ENCODE results near the gene TRIO. TPM values are rescaled to one million over a fixed set of nuclear protein-coding genes. Genes with fewer than 3 reads are reported as not detected.
"Not testable (repeated sequence)": the region's sequence is repeated elsewhere in the genome, so short reads cannot be mapped to it uniquely, and the experiment has no call there.

The TRIO gene
- total RNA-seq = 100 to 1,000 TPM; 181 to 202 TPM
- long read RNA-seq, donor 1, partial matches to known transcripts = 11 of 33 reads
- long read RNA-seq, donor 1, other reads (novel, unspliced or antisense) = 21 of 33 reads
- long read RNA-seq, donor 2, partial matches to known transcripts = 7 of 35 reads
- long read RNA-seq, donor 2, other reads (novel, unspliced or antisense) = 24 of 35 reads

DNA sequence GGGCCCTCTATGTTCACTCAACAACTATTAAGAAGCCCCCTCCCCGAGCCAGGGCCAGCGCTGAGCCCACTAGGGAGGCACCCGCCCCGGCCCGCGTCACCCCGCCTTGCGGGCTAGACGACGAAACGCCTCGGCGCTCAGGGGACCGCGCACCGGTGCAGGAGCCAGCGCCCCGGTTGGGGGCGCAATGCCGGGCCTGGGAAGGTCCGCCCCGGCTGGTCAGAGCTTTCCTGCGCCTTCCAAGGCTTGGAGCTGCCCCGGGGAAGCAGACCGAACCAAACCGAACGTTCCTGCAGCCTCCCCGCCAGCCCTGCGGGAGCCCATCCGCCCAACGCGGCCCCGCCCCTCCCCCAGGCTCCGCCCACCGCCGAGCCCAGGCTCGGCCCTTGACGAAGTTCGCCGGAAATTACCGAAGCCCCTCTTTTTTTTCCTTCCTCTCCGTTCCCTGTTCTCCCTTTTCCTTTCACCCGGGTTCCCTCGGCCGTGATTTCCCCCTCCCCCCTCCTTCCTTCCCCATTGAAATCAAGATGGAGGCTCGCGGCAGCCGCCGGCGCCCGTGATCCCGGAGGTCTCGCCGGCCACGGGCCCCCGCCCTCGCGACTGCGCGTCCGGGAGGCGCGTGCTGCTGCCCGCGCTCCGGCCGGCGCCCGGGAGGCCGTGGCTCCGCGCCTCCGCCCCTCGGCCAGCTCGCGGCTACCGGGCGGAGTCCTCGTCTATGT, at the start of gene TRIO:
Gene TRIO, plus strand, starts transcription at position 516 of the 719 bp plus-strand sequence. CDS start 384 bp downstream, outside the sequence.
- intact Hi-C loops (cut with DNase I) = loop anchor here in 1 of 2 donors (2.0 kb wide), 1 partner anchor 128 kb away; no protein-coding TSS in a partner anchor
- DNase-seq (ENCODE audit: low spot score) = peak; percentile 96

DNA sequence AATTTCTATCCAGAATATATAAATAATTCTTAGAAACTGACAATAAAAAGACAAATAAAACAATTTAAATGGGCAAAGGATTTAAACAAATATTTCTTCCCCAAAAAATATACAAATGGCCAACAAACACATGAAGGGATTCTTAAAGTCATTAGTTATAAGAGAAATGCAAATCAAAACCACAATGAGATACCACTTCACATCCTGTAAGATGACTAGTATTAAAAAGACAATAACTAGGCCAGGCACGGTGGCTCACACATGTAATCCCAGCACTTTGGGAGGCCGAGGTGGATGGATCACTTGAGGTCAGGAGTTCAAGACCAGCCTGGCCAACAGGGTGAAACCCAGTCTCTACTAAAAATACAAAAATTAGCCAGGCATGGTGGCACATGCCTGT, 45.8 kb upstream of the TRIO start:
- DNase-seq (ENCODE audit: low spot score); intact Hi-C loops (cut with DNase I): not testable (repeated sequence)

DNA sequence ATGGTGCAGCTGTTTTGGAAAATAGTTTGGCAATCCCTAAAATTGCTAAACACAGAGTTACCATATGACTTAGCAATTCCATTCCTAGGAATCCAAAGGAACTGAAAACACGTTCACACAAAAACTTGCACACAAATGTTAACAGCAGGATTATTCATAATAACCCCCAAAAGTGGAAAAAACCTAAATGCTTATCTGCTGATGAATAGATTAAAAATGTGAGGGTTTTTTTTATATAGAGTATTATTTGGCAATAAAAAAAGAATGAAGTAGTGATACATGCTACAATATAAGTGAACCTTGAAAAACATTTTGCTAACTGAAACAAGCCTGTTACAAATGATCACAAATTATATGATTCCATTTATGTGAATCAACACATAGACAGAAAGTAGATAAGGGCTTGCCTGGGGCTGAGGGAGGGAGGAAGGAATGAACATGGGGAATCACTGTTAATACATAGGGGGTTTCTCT, 45.1 kb upstream of the TRIO start:
- no peak for DNase-seq (ENCODE audit: low spot score)
- intact Hi-C loops (cut with DNase I) = no loop called here

DNA sequence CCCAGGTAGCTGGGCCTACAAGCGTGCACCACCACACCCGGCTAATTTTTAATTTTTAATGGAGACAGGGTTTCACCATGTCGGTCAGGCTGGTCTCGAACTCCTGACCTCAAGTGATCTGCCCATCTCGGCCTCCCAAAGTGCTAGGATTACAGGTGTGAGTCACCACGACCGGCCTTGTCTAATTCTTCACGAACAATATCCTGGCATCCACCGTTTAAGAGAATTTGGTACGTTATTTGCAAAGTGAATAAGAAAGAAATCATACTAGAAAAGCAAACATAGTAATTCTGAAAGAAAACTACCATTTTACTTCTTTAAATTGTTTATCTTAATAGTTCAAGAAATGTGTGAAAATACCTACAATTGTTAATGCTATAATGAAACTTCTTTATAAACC, 42.9 kb upstream of the TRIO start:
- no peak for DNase-seq (ENCODE audit: low spot score)
- intact Hi-C loops (cut with DNase I) = no loop called here

DNA sequence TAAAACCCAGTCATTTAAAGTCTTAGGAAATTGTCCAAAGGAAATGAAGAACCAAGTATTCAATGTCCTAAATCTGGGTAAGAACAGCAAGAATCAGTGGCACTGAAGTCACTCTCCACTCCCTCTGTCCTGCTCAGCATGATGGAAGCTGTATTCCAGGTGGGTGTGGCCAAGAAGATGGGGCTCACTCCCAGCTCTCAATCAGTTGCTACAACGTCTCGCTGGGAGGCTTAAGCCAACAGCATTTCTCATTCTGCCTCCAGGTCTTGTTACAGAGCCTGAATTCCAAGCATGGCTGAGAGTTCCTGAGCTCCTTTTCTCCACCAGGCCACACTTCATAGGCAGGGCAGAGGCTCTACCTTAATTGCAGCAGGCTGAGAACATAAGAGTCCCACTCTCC, 41.2 kb upstream of the TRIO start:
- intact Hi-C loops (cut with DNase I) = no loop called here
- DNase-seq (ENCODE audit: low spot score) = no peak

DNA sequence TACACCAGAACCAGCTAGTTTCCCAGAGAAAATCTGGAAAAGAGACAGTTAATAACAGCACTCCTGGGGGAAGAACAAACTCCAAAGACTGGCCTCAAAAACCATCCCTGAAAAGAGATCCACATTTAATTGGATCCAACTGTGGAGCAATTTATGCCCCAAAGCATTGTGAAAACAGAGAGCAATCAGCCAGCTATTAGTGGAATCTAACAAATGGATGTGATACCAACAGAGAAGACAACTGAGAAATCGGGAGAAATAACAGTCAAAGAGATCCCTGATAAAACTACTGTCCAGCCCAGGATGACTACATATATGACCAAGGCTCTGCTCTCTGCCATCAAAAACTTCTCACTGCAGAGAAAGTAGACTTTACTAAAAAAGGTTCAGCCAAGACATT, 40.5 kb upstream of the TRIO start:
- no peak for DNase-seq (ENCODE audit: low spot score)
- intact Hi-C loops (cut with DNase I) = no loop called here

DNA sequence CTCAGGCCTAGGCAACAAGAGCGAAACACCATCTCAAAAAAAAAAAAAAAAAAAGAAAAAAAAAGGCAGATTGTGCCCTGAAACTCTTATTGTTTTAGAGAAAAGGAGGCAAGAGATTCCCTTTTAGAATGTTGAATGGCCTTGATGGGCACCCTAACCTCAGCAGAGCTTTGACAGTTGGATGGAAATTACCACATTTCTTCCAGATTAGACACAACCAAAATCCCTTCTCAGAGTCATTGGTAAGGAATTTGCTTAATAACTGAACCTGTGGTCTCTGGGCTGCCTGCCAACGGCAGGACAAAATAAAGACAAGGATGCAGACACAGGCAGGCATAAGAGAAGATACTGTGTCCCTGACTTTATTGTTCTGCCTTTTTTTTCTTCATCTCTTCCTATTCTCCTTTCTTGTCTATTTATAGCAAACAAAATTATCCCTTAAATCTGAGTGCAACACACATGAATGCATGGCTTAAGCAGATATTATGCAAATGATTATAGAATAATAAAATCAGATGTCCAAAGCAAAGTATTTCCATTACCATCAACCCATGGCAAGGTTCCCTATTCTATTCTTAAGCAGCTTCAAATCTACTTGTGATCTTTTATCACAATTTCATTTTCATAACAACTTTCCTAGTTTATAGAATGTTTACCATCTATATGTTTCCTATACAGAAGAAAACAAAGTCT, 37.3 kb upstream of the TRIO start:
- DNase-seq (ENCODE audit: low spot score) = no peak
- intact Hi-C loops (cut with DNase I) = no loop called here

DNA sequence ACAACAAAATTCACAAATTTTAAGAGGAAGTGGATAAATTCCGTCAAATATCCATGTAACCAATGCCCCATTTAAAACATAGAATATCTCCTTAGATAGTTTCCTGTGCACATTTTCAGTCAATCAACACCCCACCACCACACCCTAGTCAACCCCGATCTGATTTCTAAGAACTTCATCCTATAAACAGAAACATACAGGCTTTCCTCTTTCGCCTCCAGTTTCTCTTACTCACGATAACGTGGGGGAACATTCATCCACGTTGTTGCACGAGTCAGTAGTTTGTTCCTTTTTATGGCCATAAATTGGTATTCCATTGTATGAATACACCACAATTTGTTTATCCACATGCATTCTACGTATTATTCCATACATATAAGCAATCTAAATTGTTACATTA, 35.6 kb upstream of the TRIO start:
- intact Hi-C loops (cut with DNase I) = no loop called here
- no peak for DNase-seq (ENCODE audit: low spot score)

DNA sequence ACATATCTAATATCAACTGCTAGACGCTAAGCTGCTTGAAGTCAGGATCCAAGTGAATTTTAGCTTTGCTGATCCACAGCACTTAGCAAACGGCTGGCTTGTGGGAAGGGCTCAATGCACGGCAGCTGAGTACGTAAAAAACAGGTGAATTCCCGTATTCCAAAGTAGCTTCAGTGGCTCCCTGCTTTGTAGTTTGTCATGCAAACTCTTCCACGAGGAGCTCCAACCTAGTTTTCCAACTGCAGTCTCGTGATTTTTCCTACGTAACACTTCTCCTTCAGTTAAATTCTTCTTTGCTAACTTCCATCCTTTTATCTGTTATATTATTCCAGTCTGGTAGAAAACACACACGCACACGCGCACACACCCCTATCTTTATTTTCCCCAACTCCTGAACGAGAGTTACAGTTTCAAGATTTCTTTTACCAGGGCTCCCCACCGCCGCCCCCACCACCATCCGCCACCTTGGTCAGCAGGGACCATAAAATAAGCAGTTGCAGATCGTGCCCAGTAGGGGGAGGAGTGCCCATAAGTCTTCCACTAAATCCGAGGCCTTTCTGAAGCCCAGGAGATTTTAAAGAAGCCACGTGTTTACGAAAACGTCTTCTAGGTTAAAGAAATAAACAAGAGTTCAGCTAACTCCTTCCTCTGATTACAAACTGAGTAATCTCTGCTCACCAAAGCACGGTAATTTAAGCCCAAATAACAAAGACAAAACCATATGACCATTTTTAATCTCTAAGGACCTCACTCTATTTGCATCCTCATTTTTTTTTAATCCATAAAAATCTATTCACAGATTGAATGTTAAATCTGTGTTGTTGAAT, 34.8 kb upstream of the TRIO start:
- intact Hi-C loops (cut with DNase I) = no loop called here
- peak; percentile 82 for DNase-seq (ENCODE audit: low spot score)

DNA sequence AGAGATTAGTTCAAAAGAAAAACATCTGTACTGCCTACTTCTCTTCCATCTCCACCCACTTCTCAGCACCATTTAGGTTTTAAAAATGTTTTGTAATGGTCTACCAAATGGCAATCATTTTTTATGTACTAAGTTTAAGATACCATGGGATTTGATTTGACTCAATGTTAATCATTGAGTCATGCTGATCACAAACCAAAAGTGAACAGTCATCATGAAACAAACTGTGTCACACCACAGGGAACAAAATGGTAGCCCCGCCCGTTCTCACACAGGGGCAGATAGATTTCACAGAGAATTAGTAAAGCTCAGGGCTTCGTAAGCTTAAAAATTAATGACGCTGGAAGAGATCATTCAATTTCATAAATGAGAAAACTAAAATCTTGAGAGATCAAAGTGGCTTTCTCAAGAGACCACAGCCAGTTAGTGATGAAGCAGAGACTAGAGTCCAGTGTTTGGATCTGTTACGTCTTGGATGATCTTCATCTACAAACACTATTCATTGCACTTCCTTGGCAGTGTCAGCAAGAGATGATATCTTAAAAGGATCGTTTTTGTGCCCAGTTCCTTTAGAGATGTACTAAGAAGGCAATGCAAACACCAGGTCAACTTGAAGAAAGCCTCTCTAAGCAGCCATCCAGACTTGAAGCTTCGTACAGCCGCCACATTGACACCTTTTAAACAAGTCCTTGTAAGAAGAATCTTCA, 33.9 kb upstream of the TRIO start:
- no peak for DNase-seq (ENCODE audit: low spot score)
- intact Hi-C loops (cut with DNase I) = no loop called here

DNA sequence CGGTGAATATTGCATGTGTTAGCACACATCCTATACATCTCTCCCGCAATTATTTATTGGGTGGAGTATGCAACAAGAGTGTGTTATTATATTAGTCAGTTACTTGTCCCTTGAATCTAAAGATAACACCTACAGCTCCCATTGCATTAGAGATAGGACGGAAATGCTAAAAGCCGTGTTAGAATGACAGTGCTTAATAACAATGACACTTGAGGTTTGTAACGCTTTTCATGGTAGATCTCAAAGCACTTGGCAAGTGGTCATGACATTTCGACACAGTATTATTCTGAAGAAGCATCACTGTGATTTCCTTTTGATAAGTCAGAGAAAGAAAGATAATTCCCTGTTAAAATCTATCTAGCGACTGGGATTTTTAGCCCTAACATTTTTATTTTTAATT, 33.4 kb upstream of the TRIO start:
- DNase-seq (ENCODE audit: low spot score) = no peak
- intact Hi-C loops (cut with DNase I) = loop anchor here (10.0 kb wide), 1 partner anchor 165 kb away; no protein-coding TSS in a partner anchor

DNA sequence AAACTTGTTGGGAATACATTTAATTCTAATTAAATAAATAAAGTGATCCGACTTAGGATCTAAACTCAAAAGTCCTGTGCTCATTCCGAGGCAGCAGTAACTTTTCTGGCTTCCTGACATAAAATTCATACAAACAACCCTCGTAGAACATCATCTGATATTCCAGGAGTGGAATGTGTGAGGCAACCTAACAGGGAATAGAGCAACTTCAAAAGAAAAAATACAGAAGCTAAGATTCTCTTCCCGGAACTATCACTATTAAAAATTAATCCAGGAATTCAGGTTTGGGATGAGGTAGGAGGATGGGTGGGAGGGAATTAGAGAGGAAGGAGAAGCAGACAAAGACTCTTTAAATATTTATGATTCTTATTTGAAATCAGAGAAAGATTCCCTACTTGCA, 32.9 kb upstream of the TRIO start:
- DNase-seq (ENCODE audit: low spot score) = no peak
- intact Hi-C loops (cut with DNase I) = loop anchor here (10.0 kb wide), 1 partner anchor 165 kb away; no protein-coding TSS in a partner anchor

DNA sequence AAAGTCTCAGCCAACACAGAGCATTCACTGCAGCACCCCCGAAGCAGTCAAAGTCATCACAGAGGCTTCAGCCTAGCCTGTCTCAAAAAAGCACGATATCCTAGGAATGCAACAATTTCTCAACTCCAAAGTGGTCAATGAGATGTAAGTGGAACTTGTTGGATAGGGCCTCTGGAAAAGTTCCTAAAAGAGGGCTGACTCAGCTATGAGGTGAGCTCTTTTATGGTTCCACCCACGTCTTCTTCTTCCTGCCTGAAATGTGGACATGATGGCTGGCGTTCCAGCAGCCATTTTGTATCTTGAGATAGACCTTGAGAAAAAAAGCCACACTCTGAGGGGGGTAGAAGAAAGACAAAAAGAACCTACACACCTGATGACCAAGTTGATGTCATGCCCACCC, 32.5 kb upstream of the TRIO start:
- intact Hi-C loops (cut with DNase I) = loop anchor here (10.0 kb wide), 1 partner anchor 164 kb away; no protein-coding TSS in a partner anchor
- DNase-seq (ENCODE audit: low spot score) = no peak

DNA sequence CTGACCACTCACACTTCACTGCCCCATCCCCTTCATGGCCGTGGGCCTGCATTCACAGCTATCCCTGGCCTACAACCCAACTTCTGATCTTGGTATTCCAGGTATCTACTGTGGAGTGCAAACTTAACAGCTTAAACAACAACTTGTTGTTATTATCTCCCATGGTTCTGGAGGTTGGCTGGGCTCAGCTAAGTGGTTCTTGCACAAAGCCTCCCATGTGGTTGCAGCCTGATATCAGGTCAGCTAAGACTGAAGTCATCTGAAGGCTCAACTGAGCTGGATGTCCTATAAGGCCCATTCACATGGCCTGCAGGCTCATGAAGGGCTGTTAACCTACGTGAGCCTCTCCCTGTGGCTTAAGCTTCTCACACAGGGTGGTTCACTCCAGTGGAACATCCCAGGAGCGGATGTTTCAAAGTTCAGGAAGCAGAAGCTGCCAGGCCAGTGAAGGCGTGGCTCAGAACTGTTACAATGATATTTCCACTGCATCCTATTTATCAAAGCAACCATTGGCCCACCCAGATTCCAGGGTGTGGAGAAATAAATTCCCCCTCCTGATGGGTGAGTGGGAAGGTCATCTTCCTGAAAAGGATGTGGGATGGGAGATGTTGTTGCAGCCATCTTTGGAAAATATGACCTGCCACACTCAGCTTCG, 30.0 kb upstream of the TRIO start:
- intact Hi-C loops (cut with DNase I) = loop anchor here (10.0 kb wide), 1 partner anchor 162 kb away; no protein-coding TSS in a partner anchor
- DNase-seq (ENCODE audit: low spot score) = no peak

DNA sequence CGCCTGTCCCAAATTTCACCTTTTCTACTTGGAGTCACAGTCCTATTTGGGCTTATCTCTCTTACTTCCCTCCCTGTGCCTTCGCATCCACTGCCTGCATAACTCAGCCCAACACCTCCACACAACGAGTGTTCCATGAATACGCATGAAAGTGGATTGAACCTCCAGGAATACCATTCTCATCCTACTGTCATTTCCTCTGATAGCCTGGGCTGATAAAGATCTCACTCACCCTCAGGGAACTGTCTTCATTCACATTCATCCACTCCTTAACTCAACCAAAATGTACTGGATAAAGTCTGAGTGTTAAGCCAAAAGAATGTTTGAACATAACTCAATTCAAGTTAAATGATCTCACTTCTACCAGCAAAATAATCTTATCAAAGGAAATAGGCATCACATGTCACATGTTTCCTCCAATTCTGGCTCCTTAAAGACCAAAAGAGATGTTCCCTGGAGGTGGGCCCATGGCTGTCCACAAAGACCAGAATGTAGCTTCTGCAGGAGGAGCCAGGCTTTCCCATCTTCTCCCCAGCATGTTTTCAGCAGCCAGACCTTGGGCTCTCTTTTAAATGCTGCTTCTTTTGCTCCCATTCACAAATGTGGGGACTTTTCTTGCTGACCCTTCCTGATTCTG, 28.4 kb upstream of the TRIO start:
- no peak for DNase-seq (ENCODE audit: low spot score)

DNA sequence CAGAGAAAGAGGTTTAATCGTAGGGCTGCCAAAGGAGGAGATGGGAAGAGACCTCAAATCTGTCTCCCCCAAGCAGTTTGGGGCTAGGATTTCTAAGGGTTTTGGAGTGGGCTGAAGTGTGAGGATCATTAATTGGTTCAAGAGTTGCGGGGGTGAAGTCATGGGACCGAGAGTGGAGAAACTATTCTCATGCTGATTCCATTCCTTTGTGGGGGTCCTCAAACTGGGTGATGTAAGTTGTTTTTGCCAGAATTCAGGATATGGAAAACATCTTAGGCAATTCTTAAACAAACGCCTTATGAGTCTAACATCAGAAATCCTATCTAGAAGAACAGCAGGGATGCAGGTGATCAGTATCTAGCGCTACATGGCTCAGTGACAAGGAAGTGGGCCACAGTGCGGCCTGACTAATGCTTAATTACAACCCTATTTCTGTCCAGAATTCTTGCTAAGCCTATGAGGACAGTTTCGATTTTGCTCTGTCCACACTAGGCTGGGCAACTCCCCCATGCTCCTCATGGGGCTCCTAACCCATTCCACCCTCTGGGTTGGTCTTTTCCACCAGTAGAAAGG, 27.7 kb upstream of the TRIO start:
- DNase-seq (ENCODE audit: low spot score) = no peak
- intact Hi-C loops (cut with DNase I) = loop anchor here (10.0 kb wide), 1 partner anchor 159 kb away; no protein-coding TSS in a partner anchor

More for the DNA sequence above, 28.4 kb upstream of the TRIO start:
- intact Hi-C loops (cut with DNase I) = loop anchor here (10.0 kb wide), 1 partner anchor 160 kb away; no protein-coding TSS in a partner anchor

Measured in posterior vena cava (tissue), 2 donors.